IMR-90 (cell line): ENCODE measurements around the gene THRB. TPM values are rescaled to one million over a fixed set of nuclear protein-coding genes. Genes with fewer than 3 reads are reported as not detected.

ENCODE experiments used
- ATAC-seq: fragments of 200-7000 bp; cut with Tn5 transposase; 2 replicates; pipeline ENCODE4 v1.9.1; 2020; ENCODE audit warnings: low read depth, mild to moderate bottlenecking, moderate library complexity
- BruUV-seq: library from RNA; stranded (reverse); fragments of 400-500 nt; replicated peaks from 2 replicates; lab custom pipeline; 2021; lab: Mats Ljungman, UMichigan
- CTCF ChIA-PET: fragments of 300-600 bp; formaldehyde crosslinking; extraction: SDS; loops from one replicate; lab custom pipeline; 2021; ENCODE audit warnings: antibody characterized with exemption; lab: Yijun Ruan, JAX
- POLR2A ChIA-PET: fragments of 300-600 bp; sonication (Branson Sonifier 250); formaldehyde crosslinking; loops from one replicate; lab custom pipeline; 2022; ENCODE audit warnings: antibody characterized with exemption; ENCODE audit not compliant: unreplicated experiment; lab: Charles Lee
- DNase-seq: peaks from one replicate; pipeline ENCODE4 v3.0.0; 2013
- H2AFZ ChIP-seq: replicated peaks from 2 replicates; pipeline ENCODE3; 2013; ENCODE audit warnings: low read length, mild to moderate bottlenecking; ENCODE audit not compliant: poor library complexity
- H2AK5ac ChIP-seq: 2 replicates; pipeline ENCODE4 v1.6.1; 2013; ENCODE audit warnings: low read depth, low read length, inconsistent platforms
- H2AK9ac ChIP-seq: replicated peaks from 2 replicates; pipeline ENCODE3; 2013; ENCODE audit warnings: mild to moderate bottlenecking, low read depth, low read length, moderate library complexity; ENCODE audit not compliant: poor library complexity
- H2BK120ac ChIP-seq: 2 replicates; pipeline ENCODE4 v1.6.1; 2013; ENCODE audit warnings: low read depth, low read length, inconsistent platforms
- H2BK15ac ChIP-seq: 3 replicates; pipeline ENCODE4 v1.6.1; 2013; ENCODE audit warnings: low read depth, low read length, inconsistent platforms
- H2BK20ac ChIP-seq: 2 replicates; pipeline ENCODE4 v1.6.1; 2013; ENCODE audit warnings: low read depth, mild to moderate bottlenecking, inconsistent platforms, low read length, moderate library complexity
- H2BK5ac ChIP-seq: 2 replicates; pipeline ENCODE4 v1.6.1; 2013; ENCODE audit warnings: mild to moderate bottlenecking, low read depth, low read length, inconsistent platforms; ENCODE audit not compliant: poor library complexity, severe bottlenecking
- H3K14ac ChIP-seq: replicated peaks from 2 replicates; pipeline ENCODE4 v1.6.1; 2013; ENCODE audit warnings: low read depth, low read length, inconsistent platforms
- H3K18ac ChIP-seq: 2 replicates; pipeline ENCODE4 v1.6.1; 2013; ENCODE audit warnings: low read depth, low read length, control low read depth
- H3K23ac ChIP-seq: 2 replicates; pipeline ENCODE4 v1.6.1; 2013; ENCODE audit warnings: low read depth, low read length, inconsistent platforms
- H3K27ac ChIP-seq: 2 replicates; pipeline ENCODE4 v1.5.1; 2013; ENCODE audit warnings: mild to moderate bottlenecking, control low read depth, low read length; ENCODE audit not compliant: insufficient read depth
- H3K27me3 ChIP-seq: 2 replicates; pipeline ENCODE4 v1.6.1; 2013; ENCODE audit warnings: low read length; ENCODE audit not compliant: control insufficient read depth, insufficient read depth
- H3K36me3 ChIP-seq: 2 replicates; pipeline ENCODE4 v1.6.1; 2013; ENCODE audit warnings: low read length, mixed read lengths; ENCODE audit not compliant: control insufficient read depth, insufficient read depth
- H3K4ac ChIP-seq: 2 replicates; pipeline ENCODE4 v1.6.1; 2013; ENCODE audit warnings: low read depth, low read length, inconsistent platforms
- H3K4me1 ChIP-seq: 2 replicates; pipeline ENCODE4 v1.6.1; 2013; ENCODE audit warnings: low read length, mixed read lengths; ENCODE audit not compliant: control insufficient read depth, insufficient read depth
- H3K4me2 ChIP-seq: 2 replicates; pipeline ENCODE4 v1.6.1; 2013; ENCODE audit warnings: low read depth, mild to moderate bottlenecking, control low read depth, low read length, moderate library complexity
- H3K4me3 ChIP-seq: 2 replicates; pipeline ENCODE4 v1.5.1; 2013; ENCODE audit warnings: low read depth, mild to moderate bottlenecking, control low read depth, low read length, moderate library complexity; ENCODE audit not compliant: insufficient read depth
- H3K56ac ChIP-seq: 2 replicates; pipeline ENCODE4 v1.6.1; 2013; ENCODE audit warnings: low read length, inconsistent platforms; ENCODE audit not compliant: insufficient read depth; ENCODE audit errors: extremely low read depth
- H3K79me1 ChIP-seq, 2 experiments: 2 replicates each; pipeline ENCODE4 v1.6.1; 2013; ENCODE audit warnings: low read length in 2 of 2, inconsistent platforms in 1 of 2, low read depth in 1 of 2
- H3K9ac ChIP-seq: 2 replicates; pipeline ENCODE4 v1.6.1; 2013; ENCODE audit warnings: low read depth, low read length, control low read depth
- H3K9me1 ChIP-seq: 2 replicates; pipeline ENCODE4 v1.6.1; 2013; ENCODE audit warnings: low read length, inconsistent platforms; ENCODE audit not compliant: insufficient read depth
- H3K9me3 ChIP-seq: 2 replicates; pipeline ENCODE4 v1.6.1; 2013; ENCODE audit warnings: low read length; ENCODE audit not compliant: control insufficient read depth, insufficient read depth
- H4K20me1 ChIP-seq: 2 replicates; pipeline ENCODE4 v1.6.1; 2013; ENCODE audit warnings: low read length, inconsistent platforms; ENCODE audit not compliant: insufficient read depth
- H4K5ac ChIP-seq: 2 replicates; pipeline ENCODE4 v1.6.1; 2013; ENCODE audit warnings: mild to moderate bottlenecking, low read depth, low read length, control low read depth
- H4K8ac ChIP-seq, 2 experiments: 2 replicates each; pipeline ENCODE4 v1.6.1; 2013; ENCODE audit warnings: low read depth in 2 of 2, low read length in 2 of 2, control low read depth in 1 of 2, inconsistent platforms in 1 of 2
- H4K91ac ChIP-seq: 2 replicates; pipeline ENCODE4 v1.6.1; 2013; ENCODE audit warnings: low read depth, low read length, inconsistent platforms; ENCODE audit not compliant: insufficient read depth
- NFE2L2 ChIP-seq: fragments of 150-350 bp; IDR thresholded peaks from 2 replicates; pipeline ENCODE4 v1.6.1; 2016; ENCODE audit warnings: low read depth, mild to moderate bottlenecking, low read length
- POLR2A ChIP-seq: IDR thresholded peaks from 2 replicates; pipeline ENCODE4 v1.6.1; 2012; ENCODE audit warnings: mild to moderate bottlenecking, low read depth, low read length
- WGBS, 2 experiments: methylation state at CpG; one replicate each; pipeline versions ENCODE4 v1.1.5 to v1.1.7; 2013; ENCODE audit warnings: missing lambda C conversion rate in 2 of 2; ENCODE audit not compliant: insufficient read length in 1 of 2; ENCODE audit errors: extremely low coverage in 2 of 2; 5-methylcytosine and 5-hydroxymethylcytosine counted together
- dilution Hi-C: fragments of 300-500 bp; cut with HindIII; formaldehyde crosslinking; loops from one replicate; pipeline ENCODE4 v1.14.3; 2018; ENCODE audit warnings: low sequenced_read_pairs; ENCODE audit not compliant: unreplicated experiment
- in situ Hi-C: fragments of 300-500 bp; cut with MboI; formaldehyde crosslinking; loops from 3 replicates; pipeline ENCODE4 v1.14.3; 2019; ENCODE audit warnings: low sequenced_read_pairs, inconsistent platforms, mixed read lengths
- intact Hi-C: fragments of 100-400 bp; cut with micrococcal nuclease; formaldehyde crosslinking; loops from 2 replicates; pipeline ENCODE4 v1.10.0; 2022
- polyA plus RNA-seq, 3 experiments: library from polyadenylated mRNA; depleted of rRNA; stranded (reverse); fragments of >200 nt; gene quantifications; 2 replicates each; pipeline ENCODE4 v1.2.3, GENCODE V29; 2012; ENCODE audit warnings: low replicate concordance in 1 of 3
- total RNA-seq: library from RNA; depleted of rRNA; stranded (reverse); fragments of >200 nt; gene quantifications from 2 replicates; pipeline ENCODE4 v1.2.3, GENCODE V29; 2012

THRB gene
- total and polyA plus RNA-seq, 2 of the 4 experiments (the other 2 are of a cell fraction): under 0.01 TPM; not detected in 1

GRCh38 chr3:24141548-24141947 lies 353.1 kb downstream of the THRB start:
- no peak for DNase-seq
- Histone ChIP-seq H4K91ac (no peak overlapping the region), H3K4me1 (peaks cover 2% of the 10 kb centered on the region), H3K27me3 (no peaks in the 10 kb centered on the region), H2BK5ac (no peak overlapping the region), H2BK120ac (no peak overlapping the region), H3K14ac (no peak overlapping the region), H3K9ac (no peak overlapping the region), H4K5ac (no peak overlapping the region), H2AK9ac (no peak overlapping the region), H2BK15ac (no peak overlapping the region), H3K4me3 (no peak overlapping the region), H3K18ac (no peak overlapping the region), H3K4ac (no peak overlapping the region), H2AFZ (no peak overlapping the region), H3K56ac (no peak overlapping the region), H3K23ac (no peak overlapping the region), H2AK5ac (no peak overlapping the region), H3K79me1 (no peaks in the 10 kb centered on the region), H3K4me2 (no peak overlapping the region), H3K9me1 (no peaks in the 10 kb centered on the region), H4K20me1 (no peaks in the 10 kb centered on the region), H3K36me3 (no peaks in the 10 kb centered on the region), H3K27ac (no peak overlapping the region), H4K8ac (no peak overlapping the region), H2BK20ac (no peak overlapping the region), H3K9me3 (no peaks in the 10 kb centered on the region)
- no CpG with 5 or more reads among the region's 2 CpGs for WGBS, 2 experiments
- BruUV-seq: no TSS peak
- TF ChIP-seq NFE2L2: no peak
- TF ChIP-seq POLR2A: no peak
- ATAC-seq: no peak
- intact Hi-C loops (no loop called here), dilution Hi-C loops (no loop called here), in situ Hi-C loops (no loop called here)
- ChIA-PET POLR2A (no interaction called here), CTCF (no interaction called here)
